Ascending aorta (tissue), 2 donors: Measurements from ENCODE around the gene CCDC112. TPM values are rescaled to one million over a fixed set of nuclear protein-coding genes. Genes with fewer than 3 reads are reported as not detected.

Experiments used
- DNase-seq, 2 donors: peaks; one replicate each; pipeline ENCODE4 v3.0.0-alpha.2; 2019; ENCODE audit warnings: low spot score in 2 of 2
- H3K27ac ChIP-seq, 2 donors: fragments of 200-600 bp; sonication (generic); one replicate each; pipeline ENCODE4 v1.5.1; 2016 to 2017; ENCODE audit warnings: mild to moderate bottlenecking in 1 of 2
- H3K27me3 ChIP-seq: fragments of 200-600 bp; sonication (generic); one replicate; pipeline ENCODE4 v1.5.1; 2017
- H3K36me3 ChIP-seq, 2 donors: fragments of 200-600 bp; sonication (generic); one replicate each; pipeline ENCODE4 v1.5.1; 2016
- H3K4me1 ChIP-seq, 2 donors: fragments of 200-600 bp; sonication (generic); one replicate each; pipeline ENCODE4 v1.5.1; 2016 to 2017; ENCODE audit warnings: mild to moderate bottlenecking in 1 of 2
- H3K4me3 ChIP-seq, 2 donors: fragments of 200-600 bp; sonication (generic); one replicate each; pipeline ENCODE4 v1.5.1; 2016 to 2017; ENCODE audit warnings: mild to moderate bottlenecking in 1 of 2
- H3K9me3 ChIP-seq, 2 donors: fragments of 200-600 bp; sonication (generic); one replicate each; pipeline ENCODE4 v1.5.1; 2016
- CTCF ChIP-seq, 3 experiments: fragments of 200-600 bp in 2 of 3; fragments of 450-650 bp in 1 of 3; sonication (generic) in 2 of 3; IDR thresholded peaks; one replicate each; pipeline ENCODE4 v1.5.1; 2016 to 2019; ENCODE audit warnings: antibody characterized with exemption in 3 of 3, mild to moderate bottlenecking in 1 of 3, moderate library complexity in 1 of 3
- intact Hi-C: fragments of 100-400 bp; cut with DNase I; formaldehyde crosslinking; loops from one replicate; pipeline ENCODE4 v1.15.1; 2023
- total RNA-seq: library from RNA; depleted of rRNA; stranded (reverse); fragments of >200 nt; gene quantifications from one replicate; pipeline ENCODE4 v1.1.0, GENCODE V29; 2016

The CCDC112 gene
- total RNA-seq, 1 donor from 2014 or later, result 10.4 TPM

GRCh38 chr5:115227281-115227680, 69.2 kb downstream of the CCDC112 start:
- TF ChIP-seq CTCF (IDR thresholded peaks at IDR 0.05), result no peak
- Histone ChIP-seq H3K4me1 (peaks cover 0 to 4% of the 10 kb centered on the region in 2 donors), H3K9me3 (no peaks in the 10 kb centered on the region), H3K36me3 (peaks cover 0 to 13% of the 10 kb centered on the region in 2 donors), H3K27me3 (no peaks in the 10 kb centered on the region), H3K4me3 (no peak overlapping the region), H3K27ac (no peak overlapping the region)
- DNase-seq, result no peak
- intact Hi-C loops, result no loop called here

Other genes starting within 250 kb of the CCDC112 start
- 31.7 TPM for gene TRIM36, start 126.7 kb downstream of the CCDC112 start, total RNA-seq
- 4.0 TPM for gene PGGT1B, start 33.8 kb downstream of the CCDC112 start, total RNA-seq
- 11.1 TPM for gene FEM1C, start 248.1 kb upstream of the CCDC112 start, total RNA-seq